OCI-LY1 (cell line): Measurements from ENCODE around the gene MED22.

ENCODE experiments used
- CTCF ChIP-seq: fragments of 200-600 bp; sonication (generic), shearing (Covaris generic); IDR thresholded peaks from 2 replicates; pipeline ENCODE4 v1.5.1; 2017; ENCODE audit warnings: mild to moderate bottlenecking, antibody characterized with exemption, low read length, moderate library complexity, mixed read lengths
- EZH2 ChIP-seq: fragments of 200-600 bp; sonication (generic), shearing (Covaris generic); IDR thresholded peaks from 2 replicates; pipeline ENCODE4 v1.8.0; 2017; ENCODE audit warnings: borderline replicate concordance, mixed run types, mild to moderate bottlenecking, antibody characterized with exemption, low read length, moderate library complexity, mixed read lengths

DNA sequence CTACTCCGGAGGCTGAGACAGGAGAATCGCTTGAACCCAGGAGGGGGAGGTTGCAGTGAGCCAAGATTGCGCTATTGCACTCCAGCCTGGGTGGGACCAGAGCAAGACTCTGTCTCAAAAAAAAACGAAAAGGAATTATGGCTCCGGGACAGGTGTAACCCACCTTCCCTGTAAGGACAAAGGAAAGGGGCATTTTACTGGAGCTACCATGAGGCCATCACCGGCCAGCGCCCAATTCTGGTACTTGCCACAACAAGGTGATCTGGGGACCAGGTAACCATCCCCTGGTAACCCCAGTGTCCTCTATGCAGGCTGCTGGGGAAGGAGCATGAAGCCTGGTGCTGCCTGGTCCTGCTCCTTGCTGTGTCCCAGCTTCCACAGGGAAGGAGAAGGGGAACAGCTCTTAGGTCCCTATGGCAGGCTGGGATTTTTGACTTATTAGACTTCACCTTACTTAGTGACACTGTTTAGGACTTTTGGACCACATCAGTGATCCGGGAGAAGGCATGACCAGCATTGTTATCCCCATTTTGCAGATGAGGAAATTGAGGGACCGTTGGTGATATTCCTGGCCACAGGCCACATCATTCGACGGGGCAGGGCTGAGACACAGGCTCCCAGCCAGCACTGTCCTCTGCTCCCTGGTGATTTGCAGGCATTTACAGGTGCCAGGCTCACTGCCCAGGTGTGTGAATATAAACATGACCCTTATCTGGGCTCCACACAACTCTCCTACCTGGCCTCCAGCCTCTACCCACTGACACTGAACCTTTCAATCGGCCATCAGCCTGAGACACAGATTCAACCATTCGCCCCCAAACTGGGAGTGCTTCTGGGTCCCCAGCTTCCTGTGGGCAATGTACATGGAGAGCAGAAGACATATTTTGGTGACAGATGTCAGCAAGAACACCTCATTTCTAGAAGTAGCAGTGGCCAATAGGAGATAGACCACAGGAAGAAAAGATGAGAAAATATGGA is 46.4 kb downstream of the MED22 start:
- TF ChIP-seq CTCF (no peak), EZH2 (no peak)
